ENCODE data around the gene ANKRD13C.
A peak's percentile ranks its signal among the peaks of the same experiment; 100 is the strongest.

The ANKRD13C gene

DNA sequence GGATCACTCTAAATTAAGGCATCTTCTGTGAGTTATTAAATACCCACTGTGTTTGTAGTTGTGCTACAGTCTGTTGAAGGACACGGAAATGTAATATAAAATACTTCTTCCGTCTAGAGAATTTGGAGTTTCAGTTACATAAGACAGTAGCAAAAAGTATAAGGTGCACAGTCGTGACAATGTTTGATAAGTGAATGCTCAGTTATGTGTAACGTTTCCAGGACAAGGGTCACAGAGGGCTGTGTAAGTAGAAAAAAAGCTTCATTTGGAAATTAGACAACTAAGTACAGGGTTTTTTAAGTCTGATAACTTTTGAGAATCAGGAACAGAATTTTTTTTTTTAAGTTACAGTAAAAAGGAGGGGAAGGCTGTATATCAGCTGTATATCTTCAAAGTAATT is 105.8 kb downstream of the ANKRD13C start:
- no peak for ATAC-seq (replicated peaks)

DNA sequence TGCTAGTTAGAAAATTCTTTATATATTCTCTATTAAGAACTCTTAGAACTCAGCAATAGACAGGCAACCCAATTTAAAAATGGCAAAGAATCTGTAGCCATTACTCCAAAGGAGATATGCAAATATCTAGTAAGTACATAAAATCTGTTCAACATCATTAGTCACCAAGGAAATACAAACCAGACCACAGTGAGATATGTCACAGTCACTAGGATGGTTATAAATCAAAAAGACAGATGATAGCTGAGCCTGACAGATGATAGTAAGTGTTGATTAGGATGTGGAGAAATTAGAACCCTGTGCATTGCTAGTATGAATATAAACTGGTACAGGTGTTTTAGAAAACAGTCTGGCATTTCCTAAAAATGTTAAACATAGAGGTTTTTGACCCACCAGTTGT is 106.8 kb downstream of the ANKRD13C start:
- no peak overlapping the region for H3K4me3 Mint-ChIP-seq
- peaks cover 3 to 12% of the 10 kb centered on the region in 2 donors for H3K4me1 Mint-ChIP-seq (ENCODE audit: low read depth in 2 of 2)
- H3K27ac Mint-ChIP-seq: peak overlapping the region in 1 of 2 donors; percentile 81
- H3K27me3 Mint-ChIP-seq: no peaks in the 10 kb centered on the region
- DNase-seq (no peak), ATAC-seq (replicated peaks) (no peak)
- H3K9me3 Mint-ChIP-seq: no peaks in the 10 kb centered on the region
- peaks cover 99% of the 10 kb centered on the region for H3K36me3 Mint-ChIP-seq (ENCODE audit: insufficient read depth)

More for the DNA sequence above, 105.8 kb downstream of the ANKRD13C start:
- Mint-ChIP-seq H3K9me3 (no peaks in the 10 kb centered on the region), H3K27me3 (no peaks in the 10 kb centered on the region), H3K27ac (no peak overlapping the region), H3K36me3 (ENCODE audit: insufficient read depth) (peaks cover 96% of the 10 kb centered on the region), H3K4me3 (no peak overlapping the region), H3K4me1 (ENCODE audit: low read depth in 2 of 2) (peaks cover 3 to 12% of the 10 kb centered on the region in 2 donors)
- DNase-seq: no peak

DNA sequence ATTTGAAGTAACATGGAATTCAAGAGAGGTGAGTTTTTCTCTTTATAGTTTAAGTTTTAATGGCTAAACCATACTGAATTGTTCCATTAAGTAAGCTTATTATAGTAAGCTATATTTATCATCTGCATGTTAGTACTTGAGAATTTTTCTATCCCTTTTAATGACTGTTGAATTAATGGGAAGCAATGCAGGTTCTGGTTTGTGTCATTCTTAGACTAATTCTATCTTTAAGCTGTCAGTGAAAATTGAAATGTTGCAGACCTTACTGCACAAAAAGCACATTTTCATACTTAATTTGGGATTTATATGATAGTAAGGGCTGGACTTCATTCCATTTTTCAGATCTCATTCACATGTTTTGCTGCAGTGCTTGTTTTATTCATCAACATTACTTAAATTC is 107.4 kb downstream of the ANKRD13C start:
- H3K9me3 Mint-ChIP-seq: no peaks in the 10 kb centered on the region
- DNase-seq: no peak
- peaks cover 99% of the 10 kb centered on the region for H3K36me3 Mint-ChIP-seq (ENCODE audit: insufficient read depth)
- H3K4me1 Mint-ChIP-seq (ENCODE audit: low read depth in 2 of 2): peaks cover 3 to 12% of the 10 kb centered on the region in 2 donors
- H3K4me3 Mint-ChIP-seq: no peak overlapping the region
- no peaks in the 10 kb centered on the region for H3K27me3 Mint-ChIP-seq
- ATAC-seq (replicated peaks): no peak
- no peak overlapping the region for H3K27ac Mint-ChIP-seq

DNA sequence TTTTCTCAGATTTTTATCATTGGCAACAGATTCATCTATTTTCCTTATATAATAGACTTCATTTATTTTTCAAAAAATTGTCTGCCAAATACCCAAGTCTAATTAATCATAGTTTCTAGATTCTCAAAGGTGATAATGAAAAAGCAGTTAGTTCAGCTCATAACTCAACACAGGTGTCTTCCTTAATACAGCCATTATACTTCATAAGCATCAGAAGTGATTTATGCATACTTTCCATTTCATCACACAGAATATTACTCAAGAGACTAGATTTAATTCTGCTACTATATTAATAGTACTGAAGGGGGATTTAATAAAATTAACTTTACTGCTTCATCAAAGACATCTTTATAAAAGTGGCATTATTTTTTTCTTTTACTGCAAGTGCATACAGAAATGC is 114.6 kb downstream of the ANKRD13C start:
- Mint-ChIP-seq H3K36me3 (ENCODE audit: insufficient read depth) (peaks cover 100% of the 10 kb centered on the region), H3K27me3 (no peaks in the 10 kb centered on the region), H3K4me3 (no peak overlapping the region), H3K4me1 (ENCODE audit: low read depth in 2 of 2) (peaks cover 1 to 10% of the 10 kb centered on the region in 2 donors), H3K9me3 (no peaks in the 10 kb centered on the region), H3K27ac (no peak overlapping the region)
- ATAC-seq (replicated peaks): no peak
- no peak for DNase-seq

DNA sequence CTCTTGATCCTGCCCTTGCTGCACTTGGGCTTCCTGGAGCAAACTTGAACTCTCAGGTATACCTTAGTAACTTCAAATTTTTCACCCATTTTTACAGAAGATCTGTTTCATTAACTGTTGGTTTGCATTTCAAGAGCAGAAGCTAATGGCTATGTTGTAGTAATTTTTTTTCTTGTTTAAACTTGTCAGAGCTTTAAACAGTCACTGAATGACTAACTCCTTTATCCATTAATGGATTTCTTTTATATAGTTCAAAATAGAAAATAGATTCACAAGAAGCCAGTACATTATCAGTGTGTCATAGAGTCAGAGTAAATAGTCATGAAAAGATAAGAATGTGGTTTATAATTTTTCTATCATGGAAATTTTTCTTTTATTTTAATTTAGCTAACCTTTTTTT is 119.8 kb downstream of the ANKRD13C start:
- DNase-seq: no peak
- H3K4me3 Mint-ChIP-seq: no peak overlapping the region
- H3K36me3 Mint-ChIP-seq (ENCODE audit: insufficient read depth): peaks cover 100% of the 10 kb centered on the region
- peaks cover 5 to 25% of the 10 kb centered on the region in 2 donors for H3K4me1 Mint-ChIP-seq (ENCODE audit: low read depth in 2 of 2)
- no peaks in the 10 kb centered on the region for H3K27me3 Mint-ChIP-seq
- no peak for ATAC-seq (replicated peaks)
- H3K27ac Mint-ChIP-seq: peak overlapping the region in 1 of 2 donors; percentile 22
- no peaks in the 10 kb centered on the region for H3K9me3 Mint-ChIP-seq

DNA sequence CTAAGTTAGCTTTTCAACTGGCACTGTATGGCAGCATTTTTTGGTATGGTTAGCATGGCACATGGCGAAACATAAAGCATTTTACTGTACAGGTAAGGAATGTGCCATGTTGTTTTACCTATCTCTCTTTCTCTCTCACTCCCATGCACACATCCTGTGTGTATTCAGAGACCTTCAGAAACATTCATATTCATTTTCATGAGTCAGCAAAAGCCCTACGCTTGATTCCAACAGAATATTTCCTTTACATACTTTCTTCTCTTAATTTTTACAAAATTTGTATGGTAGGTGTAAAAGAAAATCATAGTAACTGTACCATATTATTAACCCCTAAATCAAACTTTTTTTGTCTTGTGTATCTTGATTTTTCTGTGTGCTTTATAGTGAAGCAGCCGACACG is 123.0 kb downstream of the ANKRD13C start:
- peaks cover 15 to 38% of the 10 kb centered on the region in 2 donors for H3K4me1 Mint-ChIP-seq (ENCODE audit: low read depth in 2 of 2)
- no peak for ATAC-seq (replicated peaks)
- H3K36me3 Mint-ChIP-seq (ENCODE audit: insufficient read depth): peaks cover 84% of the 10 kb centered on the region
- H3K27ac Mint-ChIP-seq: peak overlapping the region in 1 of 2 donors; percentile 64
- no peaks in the 10 kb centered on the region for H3K9me3 Mint-ChIP-seq
- no peaks in the 10 kb centered on the region for H3K27me3 Mint-ChIP-seq
- DNase-seq: no peak
- no peak overlapping the region for H3K4me3 Mint-ChIP-seq

DNA sequence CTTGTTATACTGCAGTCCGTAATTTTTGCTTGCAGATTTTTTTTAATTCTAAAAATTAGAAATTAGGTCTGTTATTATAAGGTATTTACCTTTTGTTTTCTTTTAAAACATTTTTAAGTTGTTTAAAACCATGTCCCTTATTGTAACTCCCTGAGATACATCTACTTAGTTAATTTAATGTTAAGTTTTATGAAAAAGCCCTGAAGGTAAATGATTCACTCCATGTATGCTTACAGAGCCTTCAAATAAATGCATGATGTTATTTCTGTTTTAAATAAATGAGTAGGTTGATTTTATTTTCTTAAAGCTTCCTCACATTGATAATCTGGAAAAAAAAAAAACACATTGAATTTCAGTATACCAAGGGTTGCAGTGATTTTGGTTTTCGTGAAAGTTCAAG is 125.9 kb downstream of the ANKRD13C start:
- H3K9me3 Mint-ChIP-seq: no peaks in the 10 kb centered on the region
- H3K27ac Mint-ChIP-seq: no peak overlapping the region
- H3K27me3 Mint-ChIP-seq: no peaks in the 10 kb centered on the region
- DNase-seq (no peak), ATAC-seq (replicated peaks) (no peak)
- H3K36me3 Mint-ChIP-seq (ENCODE audit: insufficient read depth): peaks cover 70% of the 10 kb centered on the region
- peaks cover 24 to 50% of the 10 kb centered on the region in 2 donors for H3K4me1 Mint-ChIP-seq (ENCODE audit: low read depth in 2 of 2)
- H3K4me3 Mint-ChIP-seq: no peak overlapping the region

DNA sequence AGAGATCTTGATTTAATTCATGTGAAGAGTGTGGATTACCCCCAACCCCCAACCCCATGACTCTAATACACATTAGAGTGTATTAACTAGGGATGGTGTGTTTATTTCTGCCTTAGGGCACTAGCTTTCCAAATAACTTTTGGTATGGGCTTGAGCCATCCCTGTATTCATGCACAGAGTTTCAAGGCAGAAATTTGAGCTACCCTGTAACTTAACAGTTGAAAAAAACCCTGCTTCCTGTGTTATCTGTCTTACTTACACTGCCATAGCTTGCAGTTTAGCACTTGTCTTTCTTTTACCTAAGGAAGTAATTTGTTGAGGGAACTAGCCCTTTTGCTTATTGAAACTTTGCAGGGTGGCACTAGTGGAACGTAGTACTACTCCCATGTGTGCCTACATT is 127.1 kb downstream of the ANKRD13C start:
- DNase-seq: no peak
- peaks cover 32 to 56% of the 10 kb centered on the region in 2 donors for H3K4me1 Mint-ChIP-seq (ENCODE audit: low read depth in 2 of 2)

DNA sequence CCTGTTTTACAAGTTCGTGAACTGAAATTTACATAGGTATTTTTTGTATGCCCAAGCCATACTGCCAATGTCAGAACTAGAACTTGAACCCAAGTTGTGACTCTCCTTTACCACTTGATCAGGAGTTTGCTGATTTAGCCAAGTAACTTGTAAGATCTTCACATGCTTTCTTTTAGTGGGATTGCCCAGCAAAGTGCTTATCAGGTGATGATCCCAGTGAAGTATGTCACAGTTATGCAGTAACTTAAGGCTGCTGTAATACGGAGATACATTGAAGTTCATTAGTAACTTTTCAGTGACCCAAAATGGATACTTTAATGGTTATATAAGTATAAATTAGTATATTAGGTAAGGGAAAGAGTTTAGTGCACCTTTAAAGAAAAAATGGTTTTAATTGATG is 129.6 kb downstream of the ANKRD13C start:
- DNase-seq (no peak), ATAC-seq (replicated peaks) (no peak)
- H3K27me3 Mint-ChIP-seq: no peaks in the 10 kb centered on the region
- H3K27ac Mint-ChIP-seq: peak overlapping the region in 1 of 2 donors; percentile 99
- no peak overlapping the region for H3K4me3 Mint-ChIP-seq
- H3K36me3 Mint-ChIP-seq (ENCODE audit: insufficient read depth): peaks cover 58% of the 10 kb centered on the region
- no peaks in the 10 kb centered on the region for H3K9me3 Mint-ChIP-seq
- H3K4me1 Mint-ChIP-seq (ENCODE audit: low read depth in 2 of 2): peaks cover 30 to 54% of the 10 kb centered on the region in 2 donors

More for the DNA sequence above, 127.1 kb downstream of the ANKRD13C start:
- Mint-ChIP-seq H3K27me3 (no peaks in the 10 kb centered on the region), H3K4me3 (peak overlapping the region; percentile 17 to 23), H3K27ac (peak overlapping the region in 1 of 2 donors; percentile 70), H3K36me3 (ENCODE audit: insufficient read depth) (peaks cover 65% of the 10 kb centered on the region), H3K9me3 (no peaks in the 10 kb centered on the region)
- peak; percentile 83 for ATAC-seq (replicated peaks)

DNA sequence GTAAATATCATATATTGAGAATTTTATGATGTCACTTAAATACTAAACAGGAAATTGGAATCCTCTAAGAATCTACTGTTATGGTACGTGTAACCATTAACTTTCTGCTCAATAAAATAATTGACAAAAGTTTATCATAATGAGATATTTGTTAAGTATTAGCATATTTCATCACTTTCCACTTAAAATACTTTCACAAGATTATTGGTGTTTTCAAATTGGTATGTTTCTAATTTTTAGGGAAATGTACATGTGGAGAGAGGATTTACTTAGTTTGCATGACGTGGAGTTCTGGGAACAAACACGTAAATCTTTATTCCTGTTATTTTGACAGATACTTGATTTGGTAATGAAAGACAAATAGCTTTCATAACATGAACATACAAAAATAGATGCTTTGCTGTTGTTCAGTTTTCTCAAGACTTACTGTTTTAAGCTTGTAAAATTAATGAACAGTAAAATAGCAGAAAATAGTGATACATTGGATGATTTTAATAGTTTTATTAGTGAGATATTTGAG is 131.7 kb downstream of the ANKRD13C start:
- DNase-seq: no peak
- no peaks in the 10 kb centered on the region for H3K9me3 Mint-ChIP-seq
- peaks cover 27 to 51% of the 10 kb centered on the region in 2 donors for H3K4me1 Mint-ChIP-seq (ENCODE audit: low read depth in 2 of 2)
- H3K27ac Mint-ChIP-seq: peak overlapping the region; percentile 91 to 99
- no peaks in the 10 kb centered on the region for H3K27me3 Mint-ChIP-seq
- ATAC-seq (replicated peaks): no peak
- peak overlapping the region; percentile 73 to 89 for H3K4me3 Mint-ChIP-seq
- H3K36me3 Mint-ChIP-seq (ENCODE audit: insufficient read depth): peaks cover 51% of the 10 kb centered on the region

DNA sequence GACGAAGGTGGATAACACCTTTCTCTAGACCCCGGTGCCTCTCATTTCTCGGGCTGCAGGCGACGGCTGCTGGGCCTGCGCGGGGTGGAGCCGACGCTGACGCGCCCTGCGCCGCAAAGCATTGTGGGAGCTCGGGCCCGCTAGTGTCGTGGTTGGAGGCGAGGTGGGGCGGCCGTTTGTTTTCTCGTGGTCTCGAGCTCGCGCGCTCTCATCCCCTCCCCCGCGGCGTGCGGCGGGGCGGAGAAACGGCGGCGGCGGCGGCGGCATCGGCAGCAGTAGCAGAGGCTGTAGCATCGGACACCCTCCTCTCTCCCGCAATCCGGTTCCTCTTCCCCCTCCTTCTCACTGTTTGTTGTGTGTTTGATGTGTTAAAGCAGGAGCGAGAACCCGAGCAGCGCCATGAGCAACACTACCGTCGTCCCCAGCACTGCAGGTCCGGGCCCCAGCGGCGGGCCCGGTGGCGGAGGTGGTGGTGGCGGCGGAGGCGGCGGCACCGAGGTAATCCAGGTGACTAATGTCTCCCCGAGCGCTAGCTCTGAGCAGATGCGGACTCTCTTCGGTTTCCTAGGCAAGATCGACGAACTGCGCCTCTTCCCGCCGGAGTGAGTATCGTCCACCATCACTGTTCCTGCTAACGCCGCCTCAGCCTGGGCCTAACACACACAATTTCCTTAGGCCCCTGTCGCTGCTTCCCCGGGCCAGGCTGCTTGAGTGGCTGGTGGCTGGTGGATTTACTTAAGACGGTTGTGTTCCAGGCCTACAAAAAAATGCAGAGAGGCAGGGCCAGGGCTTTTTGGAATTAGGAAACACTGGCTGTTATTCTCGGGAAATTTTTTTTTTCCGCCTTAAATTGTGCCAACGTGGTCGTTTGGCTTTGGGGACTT is 133.0 kb downstream of the ANKRD13C start, which contains the start of gene SRSF11:
Gene SRSF11 (plus strand): TSS at position 143 of the 884 bp plus-strand sequence. CDS start 257 bp downstream, at position 400.
- Mint-ChIP-seq H3K27ac (peak within 1 kb of the TSS; percentile 91 to 99), H3K36me3 (ENCODE audit: insufficient read depth) (peaks cover 52% of the 10 kb centered on the region), H3K9me3 (no peaks in the 10 kb centered on the region), H3K4me1 (ENCODE audit: low read depth in 2 of 2) (peaks cover 22 to 46% of the 10 kb centered on the region in 2 donors), H3K4me3 (peak within 1 kb of the TSS; percentile 73 to 89), H3K27me3 (no peaks in the 10 kb centered on the region)
- DNase-seq (peak; percentile 96 to 98 (median 97)), ATAC-seq (replicated peaks) (peak; percentile 93)

DNA sequence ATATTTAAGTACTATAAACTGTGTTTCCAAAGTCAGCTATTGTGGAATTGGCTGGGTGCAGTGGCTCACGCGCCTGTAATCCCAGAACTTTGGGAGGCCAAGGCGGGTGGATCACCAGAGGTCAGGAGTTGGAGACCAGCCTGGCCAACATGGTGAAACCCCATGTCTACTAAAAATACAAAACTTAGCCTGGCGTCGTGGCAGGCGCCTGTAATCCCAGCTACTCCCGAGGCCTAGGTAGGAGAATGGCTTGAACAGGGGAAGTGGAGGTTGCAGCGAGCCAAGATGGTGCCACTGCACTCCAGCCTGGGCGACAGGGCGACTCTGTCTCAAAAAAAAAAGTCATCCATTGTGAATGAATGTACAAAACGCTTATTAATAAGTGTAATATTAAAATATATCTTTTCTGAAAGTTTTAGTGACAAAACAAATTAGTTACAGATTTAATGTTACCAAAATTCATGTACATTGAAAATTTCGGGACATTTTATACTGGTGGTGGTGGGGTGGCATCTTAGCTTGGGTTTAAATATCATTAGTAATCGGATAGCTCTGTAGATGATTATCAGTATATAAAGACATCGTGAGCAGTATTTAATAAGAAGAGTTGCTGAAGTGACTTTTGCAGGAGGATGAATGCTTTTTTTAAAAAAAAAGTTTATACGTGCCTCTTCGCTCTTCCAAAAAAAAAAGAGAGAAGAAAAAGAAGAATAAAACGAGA is 133.8 kb downstream of the ANKRD13C start:
- ATAC-seq (replicated peaks) (no peak), DNase-seq (no peak)
- H3K27ac Mint-ChIP-seq: peak overlapping the region; percentile 91 to 99
- peak overlapping the region; percentile 73 to 89 for H3K4me3 Mint-ChIP-seq
- H3K4me1 Mint-ChIP-seq (ENCODE audit: low read depth in 2 of 2): peaks cover 22 to 44% of the 10 kb centered on the region in 2 donors
- no peaks in the 10 kb centered on the region for H3K9me3 Mint-ChIP-seq
- peaks cover 59% of the 10 kb centered on the region for H3K36me3 Mint-ChIP-seq (ENCODE audit: insufficient read depth)
- no peaks in the 10 kb centered on the region for H3K27me3 Mint-ChIP-seq

DNA sequence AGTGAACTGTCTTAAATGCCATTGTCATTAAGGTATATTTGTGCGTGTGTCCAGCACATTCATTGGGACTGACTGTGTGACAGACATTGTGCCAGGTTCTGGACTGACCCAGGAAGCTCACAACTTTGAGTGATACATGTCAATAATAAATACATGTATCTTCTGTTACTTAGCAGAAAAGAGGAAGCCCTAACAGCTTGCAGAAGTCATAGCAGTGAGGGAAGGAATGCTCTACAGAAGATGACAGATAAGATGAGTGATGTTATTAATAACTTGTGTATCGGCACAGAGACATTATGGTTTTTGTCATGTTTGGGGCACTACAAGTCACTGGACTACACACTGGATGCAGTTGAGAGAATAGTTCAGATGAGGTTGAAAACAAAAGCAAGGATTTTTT is 134.5 kb downstream of the ANKRD13C start:
- no peaks in the 10 kb centered on the region for H3K27me3 Mint-ChIP-seq
- peaks cover 64% of the 10 kb centered on the region for H3K36me3 Mint-ChIP-seq (ENCODE audit: insufficient read depth)
- H3K27ac Mint-ChIP-seq: peak overlapping the region in 1 of 2 donors; percentile 92
- peak overlapping the region in 1 of 2 donors; percentile 89 for H3K4me3 Mint-ChIP-seq
- ATAC-seq (replicated peaks): no peak
- no peak for DNase-seq
- H3K9me3 Mint-ChIP-seq: no peaks in the 10 kb centered on the region
- peaks cover 22 to 41% of the 10 kb centered on the region in 2 donors for H3K4me1 Mint-ChIP-seq (ENCODE audit: low read depth in 2 of 2)

All from effector memory CD8-positive, alpha-beta T cell (primary cell).